CD4-positive, alpha-beta T cell treated with Interleukin-15 for 4 hours (primary cell): ENCODE measurements around the gene AEN.
"Not testable (repeated sequence)": the region's sequence is repeated elsewhere in the genome, so short reads cannot be mapped to it uniquely, and the experiment has no call there.

Experiments used
- DNase-seq: peaks from one replicate; pipeline ENCODE4 v3.0.0-alpha.2; 2020; ENCODE audit warnings: low spot score

The AEN gene

DNA sequence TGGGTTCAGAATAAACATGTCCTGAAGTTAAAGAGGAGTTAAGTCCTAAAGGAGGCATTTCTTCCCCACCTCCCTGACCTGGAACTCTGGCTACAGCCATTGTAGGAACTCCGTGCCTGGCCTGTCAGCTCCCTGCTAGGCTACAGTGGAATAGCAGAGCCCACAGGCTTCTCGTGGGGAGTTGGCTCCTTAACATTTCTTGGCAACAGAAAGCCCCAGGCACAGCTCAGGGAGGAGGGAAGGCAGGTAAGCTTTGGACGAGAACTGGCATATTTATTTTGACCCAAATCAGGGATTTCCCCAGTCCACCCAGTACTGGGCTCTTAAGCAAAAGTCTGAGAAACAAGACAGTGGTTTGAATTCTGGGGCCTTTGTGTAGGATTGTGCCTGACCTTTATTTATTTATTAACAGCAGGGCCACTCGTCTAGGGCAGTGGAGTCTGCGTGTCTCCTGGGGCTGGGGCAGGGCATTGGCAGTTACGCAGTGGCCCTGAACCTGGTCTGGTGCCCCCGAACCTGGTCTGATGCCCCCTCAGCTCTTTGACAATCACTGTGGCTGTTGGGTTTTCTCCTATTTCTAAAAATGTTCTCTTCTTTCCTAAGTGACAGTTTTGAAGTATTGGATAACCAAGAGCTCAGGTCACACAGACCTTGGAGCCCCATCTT, 9.8 kb downstream of the AEN start:
- no peak for DNase-seq

GRCh38 chr15:88631464-88632028, 10.4 kb downstream of the AEN start:
- no peak for DNase-seq

DNA sequence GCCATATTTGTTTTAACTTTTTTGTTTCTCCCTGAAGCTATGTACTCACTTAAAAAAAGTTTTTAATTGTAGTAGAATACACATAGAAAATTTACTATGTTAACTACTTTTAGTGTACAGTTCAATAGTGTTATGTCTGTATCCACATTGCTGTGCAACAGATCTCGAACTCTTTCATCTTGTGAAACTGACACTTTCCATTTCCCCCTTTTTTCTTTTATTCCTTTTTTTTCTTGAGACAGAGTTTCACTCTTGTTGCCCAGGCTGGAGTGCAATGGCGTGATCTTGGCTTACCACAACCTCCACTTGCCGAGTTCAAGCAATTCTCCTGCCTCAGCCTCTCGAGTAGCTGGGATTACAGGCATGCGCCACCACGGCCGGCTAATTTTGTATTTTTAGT, 11.7 kb downstream of the AEN start:
- DNase-seq, result not testable (repeated sequence)

DNA sequence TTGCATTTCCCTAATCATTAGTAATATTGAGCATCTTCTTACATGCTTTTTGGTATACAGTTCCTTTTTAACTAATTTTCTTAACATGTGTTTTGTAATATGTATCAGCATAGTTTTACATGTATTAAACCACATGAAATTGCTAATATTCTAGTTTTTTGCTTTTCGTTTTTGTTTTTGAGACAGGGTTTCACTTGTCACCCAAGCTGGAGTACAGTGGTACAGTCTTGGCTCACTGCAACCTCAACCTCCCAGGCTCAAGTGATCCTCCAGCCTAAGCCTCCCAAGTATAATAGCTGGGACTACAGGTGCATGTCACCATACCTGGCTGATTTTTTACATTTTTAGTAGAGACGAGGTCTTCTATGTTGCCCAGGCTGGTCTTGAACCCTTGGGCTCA, 13.3 kb downstream of the AEN start:
- DNase-seq, result no peak

DNA sequence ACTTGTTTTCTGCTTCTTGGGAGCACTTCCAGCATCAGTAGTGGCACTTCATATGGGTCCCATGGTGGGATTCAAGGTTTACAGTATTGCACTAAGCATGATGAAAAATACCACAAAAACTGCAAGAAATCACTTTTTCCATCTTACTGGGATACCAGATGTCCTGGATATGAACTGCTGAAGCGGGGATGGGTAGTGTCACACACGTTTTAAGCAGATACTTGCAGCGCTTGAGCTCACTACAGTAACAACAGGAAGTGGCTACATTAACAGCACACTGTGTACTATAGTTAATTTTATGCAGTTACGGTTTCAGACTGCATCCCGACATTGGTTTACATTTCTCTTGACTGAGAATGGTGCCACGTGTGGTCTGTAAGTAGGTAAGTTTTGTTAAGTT, 14.2 kb downstream of the AEN start:
- peak; percentile 61 for DNase-seq

GRCh38 chr15:88636050-88636449, 14.9 kb downstream of the AEN start:
- DNase-seq, result peak; percentile 81

DNA sequence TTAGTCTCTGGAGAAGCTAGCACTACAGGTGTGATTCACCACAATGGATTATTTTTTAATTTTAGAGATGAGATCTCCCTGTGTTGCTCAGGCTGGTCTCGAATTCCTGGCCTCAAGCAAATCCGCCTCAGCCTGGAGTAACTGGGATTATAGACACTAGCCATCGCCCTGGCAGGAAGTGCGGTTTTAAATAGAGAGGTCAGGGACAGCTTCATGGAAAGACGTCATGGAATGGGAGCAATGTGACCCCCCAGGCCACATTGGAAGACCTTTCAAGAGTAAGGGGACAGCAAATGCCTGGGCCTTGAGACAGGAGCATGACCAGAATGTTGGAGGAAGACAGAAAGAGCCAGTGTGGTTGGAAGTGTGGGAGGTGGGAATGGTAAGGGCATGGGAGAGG, 15.5 kb downstream of the AEN start:
- DNase-seq, result no peak

GRCh38 chr15:88637436-88637835, 16.3 kb downstream of the AEN start:
- DNase-seq, result no peak

DNA sequence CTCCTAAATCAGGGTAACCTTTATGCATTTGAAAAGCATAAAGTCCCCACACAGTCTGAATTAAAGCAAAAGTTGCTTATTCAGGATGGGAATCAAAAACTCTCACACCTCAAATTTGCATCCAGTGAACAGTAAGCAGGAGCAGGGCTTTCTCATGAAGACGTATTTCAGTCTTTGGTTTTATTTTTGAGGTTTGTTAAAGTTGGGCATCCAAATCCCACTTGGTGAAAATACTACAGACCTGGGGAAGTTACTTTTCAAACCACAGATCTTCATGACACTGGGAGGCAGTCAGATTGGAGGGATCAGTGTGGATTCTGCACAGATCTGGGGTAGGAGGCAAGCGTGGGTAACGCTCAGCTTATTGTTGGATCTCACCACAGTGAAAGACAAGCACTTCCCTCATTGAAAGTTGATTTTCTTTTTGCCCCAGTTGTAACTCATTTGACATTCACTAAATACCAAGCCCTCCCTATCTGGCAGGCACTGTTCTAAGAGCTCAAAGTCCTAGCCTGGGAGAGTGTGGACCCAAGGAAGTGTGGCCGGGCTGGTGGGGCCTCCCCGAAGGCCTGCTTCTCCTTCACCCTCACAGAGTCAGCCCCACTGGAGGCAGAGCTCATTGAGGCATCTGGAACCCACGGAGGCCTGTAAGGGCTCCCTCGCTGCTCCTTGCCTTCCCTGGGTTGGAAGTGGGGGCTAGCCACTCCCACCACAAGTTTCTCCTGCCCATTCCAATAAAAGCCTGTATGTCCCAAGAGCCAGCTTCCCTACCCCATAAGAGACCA, 16.9 kb downstream of the AEN start:
- DNase-seq, result no peak

GRCh38 chr15:88638626-88639372, 17.7 kb downstream of the AEN start, which contains the start of gene ISG20:
Gene ISG20, plus strand, starts transcription at chr15:88639016. Its CDS starts 351 bp downstream, at chr15:88639367.
- peak; percentile 97 for DNase-seq

- DNase-seq, result no peak
These were observed 20.9 kb downstream of the AEN start for GRCh38 chr15:88641959-88642452.

GRCh38 chr15:88642514-88642913, 21.4 kb downstream of the AEN start:
- not testable (repeated sequence) for DNase-seq

- DNase-seq, result no peak
These were observed 23.6 kb downstream of the AEN start for GRCh38 chr15:88644741-88645140.

- no peak for DNase-seq
These were observed 24.3 kb downstream of the AEN start for GRCh38 chr15:88645171-88646087.

GRCh38 chr15:88646088-88646405, 24.9 kb downstream of the AEN start:
- no peak for DNase-seq

- no peak for DNase-seq
These were observed 25.8 kb downstream of the AEN start for GRCh38 chr15:88646951-88647350.

DNA sequence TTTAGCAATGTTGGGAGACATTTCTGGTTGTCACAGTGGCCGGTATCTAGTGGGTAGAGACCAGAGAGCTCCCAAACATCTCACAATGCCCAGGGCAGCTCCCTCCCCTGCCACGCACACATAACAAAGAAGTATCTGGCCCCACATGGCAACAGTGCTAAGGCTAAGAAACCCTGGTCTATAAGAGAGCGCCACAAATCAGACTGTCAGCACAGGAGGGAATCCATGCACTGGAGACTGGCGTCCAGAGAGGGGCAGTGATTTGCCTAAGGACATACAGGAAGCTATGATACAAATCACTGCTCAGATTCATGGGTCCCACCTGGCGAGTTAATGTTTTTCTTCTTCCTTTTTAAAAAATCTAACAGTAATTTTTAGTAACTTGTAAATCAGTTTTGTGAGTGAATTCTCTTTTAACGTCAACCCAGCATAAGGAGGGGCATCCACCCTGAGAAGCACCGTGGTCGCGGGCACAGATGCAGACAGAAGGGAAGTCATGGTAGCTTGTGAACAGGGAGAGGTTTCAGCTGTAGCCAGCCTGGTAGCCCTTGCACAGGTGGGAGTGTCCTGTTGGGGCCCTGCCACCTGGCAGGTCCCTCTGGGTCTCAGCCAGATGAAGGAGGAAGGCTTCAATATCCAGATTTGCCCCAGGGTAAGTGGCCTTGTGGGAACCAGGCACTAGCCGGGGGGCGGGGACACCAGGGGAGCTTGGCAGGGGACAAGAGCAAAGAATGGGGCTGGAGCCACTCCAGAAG, 26.4 kb downstream of the AEN start:
- no peak for DNase-seq

- DNase-seq, result peak; percentile 77
These were observed 27.4 kb downstream of the AEN start for GRCh38 chr15:88648357-88649214.

DNA sequence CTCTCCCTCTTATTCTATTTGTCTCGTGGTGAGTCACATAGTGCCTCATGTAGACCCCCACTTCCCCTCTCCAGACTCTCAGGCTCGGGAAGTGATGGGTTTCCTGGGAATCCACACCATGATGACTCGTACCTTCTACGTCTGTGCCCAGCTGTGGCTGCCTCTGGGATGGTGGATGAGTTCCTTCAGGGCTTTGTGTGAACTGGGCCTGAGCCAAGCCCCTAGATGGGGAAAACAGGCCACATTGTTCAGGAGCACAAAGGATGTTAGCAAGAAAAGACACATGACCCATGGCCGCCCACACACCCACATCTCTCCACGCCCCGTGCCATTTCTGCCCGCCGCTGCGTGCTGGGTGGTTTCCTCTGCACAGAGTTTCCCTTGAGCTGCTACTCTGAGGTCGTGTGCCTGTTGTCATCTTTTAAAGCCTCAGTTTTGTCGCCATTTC, 28.2 kb downstream of the AEN start:
- peak; percentile 73 for DNase-seq
